ENCODE data around the gene ZNF256.

The ZNF256 gene

DNA sequence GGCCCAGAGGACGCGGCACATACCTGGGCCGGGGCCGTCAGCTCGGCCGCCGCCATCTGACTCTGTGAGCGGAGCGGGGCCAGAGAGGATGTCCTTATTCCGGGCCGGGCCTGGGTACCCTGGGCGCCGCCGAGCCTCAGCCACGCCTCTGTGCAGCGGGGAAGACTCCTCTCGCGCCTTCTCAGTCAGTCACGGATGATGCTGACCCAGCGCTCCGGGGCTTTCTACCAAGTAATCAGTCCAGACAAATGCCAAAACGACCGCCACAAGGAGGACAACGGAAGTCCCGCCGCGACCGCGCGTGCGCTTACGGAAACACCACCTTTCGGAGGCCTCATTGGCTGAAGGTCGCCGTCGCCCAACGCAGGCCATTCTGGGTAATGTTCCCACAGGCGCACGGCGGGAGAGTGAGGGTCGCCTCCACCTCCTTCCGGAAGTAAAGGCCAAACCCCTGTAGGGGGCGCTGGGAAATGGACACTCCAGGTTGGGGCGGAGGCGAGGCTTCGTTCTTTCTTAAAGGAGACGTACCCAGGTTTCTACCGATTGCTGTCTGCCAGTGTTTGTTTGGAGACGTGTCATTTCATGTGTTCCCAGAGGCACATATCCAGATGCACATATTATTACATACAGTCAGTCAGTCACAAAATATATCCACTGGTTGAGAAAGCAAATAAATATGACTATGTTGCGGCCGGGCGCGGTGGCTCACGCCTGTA, at the start of gene ZNF256:
ZNF256 (minus strand) TSS at position 288 of the 716 bp plus-strand sequence; CDS start at position 56, 232 bp downstream.
- peak; percentile 94 for DNase-seq

DNA sequence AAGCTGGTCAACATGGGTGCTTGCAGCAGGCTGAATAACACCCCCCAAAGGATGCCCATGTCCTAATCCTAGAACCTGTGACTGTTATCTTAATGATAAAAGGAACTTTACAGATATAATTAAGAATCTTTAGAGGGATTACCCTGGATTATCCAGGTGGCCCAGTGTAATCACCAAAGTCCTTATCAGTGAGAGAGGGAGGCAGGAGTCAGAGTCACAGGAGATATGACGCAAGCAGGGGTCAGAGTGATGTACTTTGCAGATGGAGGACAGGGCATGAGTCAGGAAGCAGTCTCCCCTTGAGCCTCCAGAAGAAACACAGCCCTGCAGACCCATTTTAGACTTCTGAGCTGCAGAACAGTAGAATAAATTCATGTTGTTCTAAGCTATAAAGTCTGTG, 45.3 kb upstream of the ZNF256 start:
- no peak for DNase-seq

DNA sequence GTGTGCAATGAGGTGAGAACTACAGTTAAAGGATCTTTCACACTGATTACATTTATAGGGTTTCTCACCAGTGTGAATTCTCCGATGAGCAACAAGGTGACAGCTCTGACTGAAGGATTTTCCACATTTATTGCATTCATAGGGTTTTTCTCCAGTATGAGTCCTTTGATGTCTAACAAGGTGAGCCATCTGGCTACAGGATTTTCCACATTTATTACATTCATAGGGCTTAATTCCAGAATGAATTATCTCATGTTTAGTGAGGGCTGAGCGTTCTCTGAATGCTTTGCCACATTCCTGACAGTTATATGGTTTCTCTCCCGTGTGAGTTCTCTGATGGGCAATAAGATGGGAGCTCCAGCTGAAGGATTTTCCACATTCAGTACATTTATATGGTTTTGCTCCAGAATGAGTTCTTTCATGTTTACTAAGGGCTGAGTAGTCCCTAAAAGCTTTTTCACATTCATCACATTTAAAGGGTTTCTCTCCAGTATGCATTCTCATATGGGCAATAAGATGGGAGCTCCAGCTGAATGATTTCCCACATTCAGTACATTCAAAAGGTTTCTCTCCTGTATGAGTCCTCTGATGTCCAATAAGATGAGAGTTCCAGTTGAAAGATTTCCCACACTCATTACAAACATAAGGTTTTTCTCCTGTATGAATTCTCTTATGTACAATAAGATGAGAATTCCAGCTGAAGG, 31.2 kb upstream of the ZNF256 start:
- no peak for DNase-seq

DNA sequence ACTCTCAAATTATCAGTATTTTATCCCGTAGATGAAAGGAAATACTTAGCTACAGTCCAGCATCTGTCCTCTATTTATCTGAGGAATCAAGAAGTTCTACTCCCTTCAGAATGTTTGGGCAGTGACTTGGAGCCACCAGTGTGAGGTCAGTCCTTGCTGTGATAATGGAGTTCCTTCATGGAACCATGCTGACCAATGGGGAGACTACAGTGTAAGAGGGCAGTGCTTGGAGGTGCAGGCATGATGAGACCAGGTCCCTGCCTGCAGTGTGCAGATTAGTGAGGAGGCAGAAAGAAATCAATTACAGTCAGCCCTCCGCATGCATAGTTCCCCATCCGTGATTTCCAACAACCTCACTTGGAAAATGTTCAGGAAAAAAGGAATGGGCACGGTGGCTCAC, 26.9 kb upstream of the ZNF256 start, which contains the start of gene C19orf18:
C19orf18 (minus strand) TSS at position 101 of the 400 bp plus-strand sequence. CDS start 102 bp downstream, outside the sequence.
- DNase-seq, result no peak

DNA sequence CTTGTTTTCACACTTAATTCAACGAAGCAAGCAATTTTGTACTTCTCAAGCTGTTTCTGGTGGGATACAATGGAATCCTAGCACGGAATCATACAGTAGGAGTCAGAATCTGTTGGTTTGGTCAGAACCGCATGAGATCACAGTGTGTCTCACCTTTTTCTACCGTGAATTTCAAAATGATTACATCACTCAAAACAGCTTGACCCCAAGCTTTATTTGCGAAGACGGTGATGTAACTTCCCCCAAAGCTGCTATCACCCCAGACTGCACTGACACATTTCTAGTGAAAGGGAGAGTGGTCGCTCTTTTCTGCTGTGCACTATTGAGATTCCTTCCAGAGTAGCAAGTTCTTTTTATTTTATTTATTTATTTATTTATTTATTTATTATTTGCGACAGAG, 17.3 kb upstream of the ZNF256 start:
- DNase-seq, result no peak

- no peak for DNase-seq
These were observed 14.3 kb upstream of the ZNF256 start for GRCh38 chr19:57961785-57962184.

GRCh38 chr19:57954996-57955395, 7.5 kb upstream of the ZNF256 start:
- no peak for DNase-seq

DNA sequence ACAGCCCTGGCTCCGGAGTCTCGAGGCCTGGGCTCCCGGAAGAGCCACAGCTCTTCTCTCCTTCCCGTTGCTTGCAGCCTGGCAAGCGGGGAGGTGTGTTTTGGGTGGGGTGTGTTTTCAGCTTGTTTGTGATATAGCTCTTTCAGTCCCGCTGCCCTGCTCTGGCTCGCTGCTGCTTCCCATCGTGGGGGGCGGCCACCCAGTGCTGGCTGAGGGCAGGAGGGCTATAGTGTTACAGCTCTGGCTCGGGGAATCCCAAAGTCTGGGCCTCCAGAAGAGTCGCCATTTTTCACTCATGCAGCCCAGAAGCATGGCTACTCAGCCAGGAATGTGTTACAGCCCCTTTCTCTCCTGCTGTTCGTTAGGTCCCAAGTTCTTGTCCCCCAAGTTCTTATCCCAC, 2.2 kb upstream of the ZNF256 start:
- DNase-seq, result no peak

DNA sequence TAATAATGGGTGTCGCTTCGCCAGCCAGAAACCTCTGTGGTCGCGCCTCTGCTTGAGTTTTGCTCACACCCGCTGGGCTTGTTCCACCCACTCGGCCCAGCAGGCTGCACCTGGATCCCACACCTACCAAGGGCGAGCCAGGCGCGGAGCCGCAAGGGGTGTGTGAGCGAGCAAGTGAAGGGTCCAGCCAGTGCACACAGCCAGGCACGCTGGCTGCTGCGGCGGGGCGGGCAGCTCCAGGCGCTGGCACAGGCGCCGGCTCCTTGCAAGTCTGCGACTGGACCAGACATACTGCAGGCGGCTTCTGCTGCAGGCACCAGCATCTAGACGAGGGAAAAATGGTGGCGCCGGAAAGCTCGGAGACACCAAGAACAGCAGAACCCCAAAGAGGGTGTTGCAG, 1.8 kb upstream of the ZNF256 start:
- DNase-seq, result no peak

DNA sequence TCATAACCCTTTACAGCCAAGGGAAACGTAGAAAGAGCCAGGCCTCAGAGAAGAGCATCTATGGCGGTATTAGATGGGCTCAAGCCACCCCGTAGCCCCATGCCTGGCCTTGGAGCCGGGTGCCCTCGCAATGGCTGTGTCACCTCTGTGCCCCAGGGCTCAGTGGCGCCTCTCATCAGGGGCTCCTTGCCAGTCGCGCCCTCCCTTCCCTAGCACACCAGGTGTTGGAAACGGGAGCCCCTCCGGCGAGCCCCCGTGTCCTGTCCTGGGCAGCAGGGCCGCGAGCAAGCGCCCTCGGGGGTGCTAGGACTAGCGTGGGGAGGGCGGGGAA, 453 bp downstream of the ZNF256 start:
- no peak for DNase-seq

DNA sequence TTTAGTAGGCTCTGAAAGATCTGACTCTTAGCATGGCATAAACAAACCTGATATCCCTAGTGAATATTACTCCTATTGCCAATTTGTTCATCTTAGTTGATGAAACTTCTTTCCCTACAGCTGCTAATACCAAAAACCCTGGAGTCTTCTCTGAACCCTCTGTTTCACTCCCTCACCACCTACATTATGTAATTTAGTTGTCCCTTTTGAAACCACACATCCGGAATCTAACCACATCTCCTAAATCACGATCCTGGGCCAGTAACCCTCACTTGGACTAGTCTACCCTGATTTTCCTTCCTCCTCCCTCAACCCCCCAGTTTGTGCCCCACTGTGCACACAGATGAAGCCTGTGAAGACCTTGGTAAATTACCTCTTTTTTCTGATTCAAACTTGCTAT, 1.2 kb downstream of the ZNF256 start:
- DNase-seq, result no peak

DNA sequence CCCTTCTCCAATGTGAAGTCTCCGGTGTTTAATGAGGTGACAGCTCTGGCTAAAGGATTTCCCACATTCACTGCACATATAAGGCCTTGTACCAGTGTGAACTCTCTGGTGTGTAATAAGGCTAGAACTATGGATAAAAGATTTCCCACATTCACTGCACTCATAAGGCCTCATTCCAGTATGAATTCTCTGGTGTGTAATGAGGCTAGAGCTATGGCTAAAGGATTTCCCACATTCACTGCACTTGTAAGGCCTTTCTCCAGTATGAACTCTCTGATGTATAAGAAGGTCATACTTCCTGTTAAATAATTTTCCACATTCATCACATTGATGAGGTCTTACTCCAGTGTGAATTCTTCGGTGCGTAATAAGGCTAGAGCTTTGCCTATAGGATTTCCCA, 5.9 kb downstream of the ZNF256 start:
- no peak for DNase-seq

GRCh38 chr19:57935731-57936130, 11.8 kb downstream of the ZNF256 start:
- DNase-seq, result no peak

- DNase-seq, result no peak
These were observed 12.5 kb downstream of the ZNF256 start, which contains the start of gene ZNF418 for GRCh38 chr19:57934820-57935665. TSS of gene ZNF418 (minus strand) at chr19:57935402. CDS start at chr19:57933822, 1,580 bp downstream.

- DNase-seq, result no peak
These were observed 19.9 kb downstream of the ZNF256 start for GRCh38 chr19:57927587-57927986.

- peak; percentile 97 for DNase-seq
These were observed 31.1 kb downstream of the ZNF256 start, which contains the start of gene ZNF417 for GRCh38 chr19:57916168-57916995. TSS of gene ZNF417 (minus strand) at chr19:57916592. CDS start at chr19:57916411, 181 bp downstream.

DNA sequence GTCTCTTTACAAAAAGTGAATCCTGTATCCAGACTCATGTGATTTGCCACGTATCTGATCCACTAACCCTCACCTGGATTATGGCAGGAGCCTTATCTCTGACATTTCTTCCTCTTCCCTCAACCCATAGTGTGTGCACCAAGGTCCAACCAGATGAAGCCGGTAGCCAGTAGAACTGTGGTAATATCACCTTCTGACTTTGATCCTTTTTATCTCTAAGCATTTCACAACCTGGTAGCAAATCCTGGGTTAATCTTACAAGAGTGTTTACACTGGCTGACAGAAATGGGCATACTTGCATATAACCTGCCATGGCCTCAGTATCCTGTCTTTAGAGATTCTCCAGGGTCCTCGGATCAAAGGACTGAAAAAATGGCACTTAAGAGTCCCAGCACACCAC, 33.0 kb downstream of the ZNF256 start:
- no peak for DNase-seq

GRCh38 chr19:57907394-57907793, 40.1 kb downstream of the ZNF256 start:
- DNase-seq, result no peak

DNA sequence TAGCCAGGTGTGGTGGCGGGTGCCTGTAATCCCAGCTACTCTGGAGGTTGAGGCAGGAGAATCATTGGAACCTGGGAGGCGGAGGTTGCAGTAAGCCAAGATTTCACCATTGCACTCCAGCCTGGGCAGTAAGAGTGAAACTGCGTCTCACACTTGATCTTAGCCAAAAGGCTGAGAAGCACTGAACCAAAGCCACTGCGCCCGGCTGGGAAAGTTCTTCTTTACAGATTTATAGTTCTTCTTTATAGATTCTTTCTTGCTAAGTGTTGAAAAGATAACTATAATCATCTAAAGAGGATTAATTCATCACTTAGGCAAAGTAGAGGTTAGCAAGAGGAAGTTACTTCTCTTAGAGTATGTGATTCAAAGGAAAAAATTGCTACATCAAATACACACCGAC, 42.2 kb downstream of the ZNF256 start:
- DNase-seq, result no peak

- no peak for DNase-seq
These were observed 43.8 kb downstream of the ZNF256 start for GRCh38 chr19:57903618-57904184.

DNA sequence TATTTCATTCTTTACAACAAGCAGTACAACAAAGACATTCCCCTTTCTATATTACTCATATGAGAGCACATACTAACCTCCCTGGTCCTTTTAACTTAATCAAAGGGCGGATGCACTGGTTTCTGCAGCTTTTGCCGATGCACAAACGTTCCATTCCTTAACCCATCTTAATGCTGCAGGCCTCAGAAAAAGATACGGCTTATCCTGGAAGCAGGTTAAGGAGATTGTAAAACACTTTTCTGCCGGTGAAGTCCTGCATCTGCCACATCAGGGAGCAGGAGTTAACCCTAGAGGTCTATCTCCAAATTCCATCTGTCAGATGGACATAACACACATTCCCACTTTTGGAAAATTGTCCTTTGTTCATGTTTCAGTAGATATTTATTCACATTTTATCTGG, 47.2 kb downstream of the ZNF256 start:
- no peak for DNase-seq
